Medulla oblongata (tissue), 1 donor: Measurements from ENCODE around the gene TENT4B.

Source experiments
- DNase-seq: peaks from one replicate; pipeline ENCODE4 v3.0.0-alpha.2; 2015; ENCODE audit errors: extremely low spot score

TENT4B gene

DNA sequence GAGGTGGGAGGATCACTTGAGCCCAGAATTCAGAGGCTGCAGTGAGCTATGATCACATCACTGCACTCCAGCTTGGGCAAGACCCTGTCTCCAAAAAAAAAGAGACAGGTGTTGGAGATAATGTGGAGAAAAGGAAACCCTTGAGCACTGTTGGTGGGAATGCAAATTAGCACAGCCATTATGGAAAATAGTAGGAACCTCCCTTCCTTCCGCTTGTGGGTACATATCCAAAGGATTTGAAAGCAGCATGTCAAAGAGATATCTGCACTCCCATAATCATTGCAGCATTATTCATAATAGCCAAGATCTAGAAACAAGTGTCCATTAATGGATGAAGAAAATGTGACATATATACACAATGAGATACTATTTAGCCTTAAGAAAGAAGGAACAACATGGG lies 103.5 kb downstream of the TENT4B start:
- no peak for DNase-seq

- DNase-seq = no peak
Observed at GRCh38 chr16:50257876-50258275, 104.8 kb downstream of the TENT4B start.

- no peak for DNase-seq
Observed at GRCh38 chr16:50259334-50260205, 106.5 kb downstream of the TENT4B start.

DNA sequence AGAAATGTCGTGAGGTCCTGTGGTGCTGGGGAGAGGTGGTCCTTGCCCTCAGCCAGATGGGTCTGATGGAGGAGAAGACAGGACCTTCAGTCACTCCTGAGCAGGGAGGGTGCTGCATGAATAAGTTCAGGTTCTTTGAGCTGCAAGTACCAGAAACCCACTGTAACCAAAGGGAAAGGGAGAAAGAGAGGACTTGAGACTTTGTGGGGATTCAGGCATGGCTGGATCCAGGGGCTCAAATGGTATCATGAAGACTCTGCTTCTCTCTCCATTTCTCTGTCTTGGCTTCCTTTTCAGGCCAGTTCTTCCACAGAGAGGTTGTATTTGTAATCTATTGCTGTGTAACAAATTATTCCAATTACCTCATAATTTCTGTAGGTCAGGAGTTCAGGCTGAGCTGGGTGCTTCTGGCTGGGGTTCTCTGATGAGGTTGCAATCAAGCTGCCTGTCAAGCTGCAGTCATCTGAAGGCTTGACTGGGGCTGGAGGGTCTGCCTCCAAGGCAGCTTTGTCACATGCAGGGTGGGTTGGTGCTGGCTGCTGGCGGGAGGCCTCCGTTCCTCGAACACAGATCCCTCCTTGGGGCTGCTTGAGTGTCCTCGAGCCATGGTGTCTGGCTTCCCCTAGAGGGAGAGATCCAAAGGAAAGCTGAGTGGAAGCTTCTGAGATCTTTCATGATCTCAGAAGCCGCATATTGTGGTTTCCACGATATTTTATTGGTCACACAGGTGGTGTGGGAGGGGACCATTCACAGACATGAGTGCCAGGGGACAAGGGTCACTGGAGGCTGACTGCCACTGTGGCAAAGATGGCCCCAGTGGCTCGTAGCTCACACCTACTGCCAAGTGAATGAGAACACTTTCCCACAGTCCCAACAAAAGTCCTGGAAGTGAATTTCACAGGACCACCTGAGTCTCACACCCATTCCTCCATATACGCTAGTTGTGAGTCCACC lies 107.4 kb downstream of the TENT4B start:
- no peak for DNase-seq

DNA sequence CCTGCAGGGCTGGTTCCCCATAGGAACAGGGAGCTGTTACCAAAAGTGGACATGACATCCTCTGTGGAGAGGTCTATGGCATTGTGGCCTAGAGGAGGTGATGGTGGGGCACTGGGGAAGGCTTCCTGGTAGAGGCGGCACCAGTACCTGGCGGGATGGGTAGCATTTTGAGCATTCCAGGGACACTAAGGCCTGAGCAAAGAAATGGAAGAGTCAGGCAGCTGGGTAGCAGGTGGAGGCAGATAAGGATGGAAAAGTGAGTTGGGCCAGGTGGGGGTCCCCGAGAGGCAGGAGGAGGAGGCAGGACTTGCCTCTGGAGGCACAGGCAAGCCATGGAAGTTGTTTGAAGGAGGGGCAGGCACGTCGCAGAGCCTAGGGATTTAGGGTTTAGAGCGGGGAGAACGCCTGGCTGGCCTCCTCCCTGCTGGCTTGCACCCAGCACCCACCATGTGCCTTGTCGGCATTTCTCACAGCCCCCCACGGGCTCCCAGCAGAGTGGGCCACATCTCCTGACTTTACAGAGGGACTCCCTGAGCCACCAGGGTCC lies 108.1 kb downstream of the TENT4B start:
- no peak for DNase-seq

- no peak for DNase-seq
Observed at GRCh38 chr16:50261707-50262235, 108.7 kb downstream of the TENT4B start.

- DNase-seq = no peak
Observed at GRCh38 chr16:50263060-50263909, 110.2 kb downstream of the TENT4B start.

GRCh38 chr16:50263940-50264929 lies 111.1 kb downstream of the TENT4B start:
- DNase-seq = no peak

DNA sequence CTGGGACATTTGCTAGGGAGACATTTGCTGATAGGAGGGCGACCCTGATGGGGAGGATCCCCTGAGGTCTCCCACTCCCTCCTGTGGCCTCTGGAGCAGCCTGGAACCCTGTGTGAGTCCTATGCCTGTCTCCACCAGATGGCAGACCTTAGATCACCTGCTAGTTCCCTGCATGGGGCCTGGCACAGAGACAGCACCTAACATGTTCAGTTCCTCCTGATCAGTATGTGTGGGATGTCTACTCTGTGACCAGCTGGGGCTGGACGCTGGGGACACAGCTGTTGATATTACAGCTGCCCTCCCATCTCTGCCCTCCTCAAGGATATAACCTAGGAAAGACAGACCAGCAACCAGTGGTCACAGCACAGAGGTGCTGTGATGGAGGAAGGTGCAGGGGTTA lies 112.2 kb downstream of the TENT4B start:
- DNase-seq = no peak

GRCh38 chr16:50265716-50266336 lies 112.7 kb downstream of the TENT4B start:
- no peak for DNase-seq

- no peak for DNase-seq
Observed at GRCh38 chr16:50266337-50267091, 113.4 kb downstream of the TENT4B start, which contains the start of gene ADCY7. TSS of gene ADCY7 (plus strand) at chr16:50266551. CDS start at chr16:50288180, 21,629 bp downstream.

- DNase-seq = no peak
Observed at GRCh38 chr16:50267151-50267631, 114.1 kb downstream of the TENT4B start.

DNA sequence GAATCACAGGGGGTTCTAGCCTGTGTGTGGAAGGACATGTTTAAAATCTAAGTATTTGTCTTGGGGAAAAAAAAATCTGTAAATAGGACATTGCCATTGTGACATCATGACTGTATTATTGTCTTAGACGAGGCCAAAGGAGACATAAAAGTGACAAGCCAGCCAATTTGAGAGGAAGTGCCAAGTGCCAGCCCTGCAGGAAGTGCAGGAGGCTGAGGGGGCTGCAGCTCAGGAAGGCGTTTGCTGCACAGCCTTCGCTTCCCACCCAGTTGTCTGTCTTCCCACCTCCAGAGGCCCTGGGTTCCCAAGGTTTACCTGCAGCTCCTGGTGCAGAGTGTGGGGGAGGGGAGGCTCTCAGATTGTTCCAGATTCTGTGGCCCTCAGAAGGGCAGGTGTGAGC lies 114.5 kb downstream of the TENT4B start:
- no peak for DNase-seq

DNA sequence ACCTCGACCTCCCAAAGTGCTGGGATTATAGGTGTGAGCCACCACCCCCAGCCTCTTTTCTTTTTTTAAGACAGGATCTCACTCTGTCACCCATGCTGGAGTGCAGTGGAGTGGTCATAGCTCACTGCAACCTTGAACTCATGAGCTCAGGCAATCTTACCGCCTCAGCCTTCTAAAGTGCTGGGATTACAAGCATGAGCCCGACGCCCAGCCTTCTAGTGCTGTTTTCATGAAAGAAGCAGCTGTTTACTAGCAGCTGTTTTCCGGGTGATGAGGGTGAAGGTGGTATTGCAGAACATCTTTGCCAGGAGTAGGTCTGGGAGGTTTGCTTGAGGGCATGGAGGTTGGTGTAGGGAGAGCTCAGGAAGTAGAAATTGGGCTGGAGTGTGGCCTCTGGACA lies 115.2 kb downstream of the TENT4B start:
- DNase-seq = no peak

DNA sequence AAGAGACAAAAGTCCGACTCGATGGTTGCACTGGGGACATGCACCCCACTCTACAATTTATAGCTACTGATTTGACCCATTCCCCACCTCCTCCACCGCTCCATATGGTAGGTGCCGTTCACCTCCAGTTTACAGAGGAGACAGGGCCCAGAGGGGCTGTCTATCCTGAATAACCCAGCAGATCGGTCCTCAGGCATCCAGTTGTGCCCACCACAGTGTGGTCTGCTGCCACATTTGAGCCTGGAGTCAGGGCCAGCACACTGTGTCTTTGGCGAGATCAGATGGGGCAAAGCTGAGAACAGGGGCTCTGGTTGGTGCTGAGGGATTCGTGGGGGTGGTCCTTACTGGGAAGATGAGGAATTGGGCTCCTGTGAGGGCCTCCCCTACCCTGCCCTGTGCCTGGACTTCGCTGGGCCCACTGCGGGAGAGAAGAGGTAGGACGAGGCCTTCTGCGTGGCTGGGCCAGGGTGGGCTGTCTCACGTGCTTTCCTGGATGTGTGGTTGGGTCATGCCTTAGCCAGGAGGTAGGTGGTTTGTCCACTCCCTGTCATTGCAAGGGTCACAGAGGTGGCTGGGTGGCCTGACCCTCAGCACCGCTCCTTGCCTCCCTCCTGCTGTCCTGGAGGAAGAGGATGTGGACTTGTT lies 116.1 kb downstream of the TENT4B start:
- DNase-seq = no peak

DNA sequence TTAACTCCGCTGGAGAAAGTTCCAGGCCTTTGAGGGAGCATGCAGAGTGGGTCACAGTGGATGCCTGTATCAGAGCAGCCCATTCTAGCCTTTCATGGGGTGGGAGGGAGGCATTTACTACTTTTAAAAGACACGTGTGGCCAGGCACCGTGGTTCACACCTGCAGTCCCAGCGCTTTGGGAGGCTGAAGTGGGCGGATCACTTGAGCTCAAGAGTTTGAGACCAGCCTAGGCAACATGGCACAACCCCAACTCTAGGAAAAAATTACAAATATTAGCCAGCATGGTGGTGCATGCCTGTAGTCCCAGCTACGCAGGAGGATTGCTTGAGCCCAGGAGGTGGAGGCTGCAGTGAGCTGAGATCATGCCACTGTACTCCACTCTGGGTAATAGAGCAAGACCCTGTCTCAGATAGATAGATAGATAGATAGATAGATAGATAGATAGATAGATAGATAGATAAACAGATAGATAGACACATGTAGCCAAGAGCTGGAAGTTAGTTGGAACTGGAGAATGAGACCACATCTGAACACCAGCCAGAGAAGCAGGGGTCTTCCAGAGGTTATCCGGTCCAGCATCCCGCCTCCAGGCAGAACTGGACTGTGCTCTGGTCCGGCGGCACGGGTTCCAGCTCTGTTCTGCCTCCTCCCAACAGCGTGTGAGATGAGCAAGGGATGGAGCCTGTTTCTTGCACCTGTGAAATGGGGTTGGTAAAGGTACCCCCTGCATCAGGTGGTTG lies 116.8 kb downstream of the TENT4B start:
- no peak for DNase-seq

- DNase-seq = no peak
Observed at GRCh38 chr16:50270510-50271147, 117.5 kb downstream of the TENT4B start.
